ENCODE measurements around the gene ADRM1. TPM values are rescaled to one million over a fixed set of nuclear protein-coding genes. Genes with fewer than 3 reads are reported as not detected.

Gene ADRM1
- total and polyA plus RNA-seq, 10 donors, result 60.5 to 112 (median 79.2) TPM

GRCh38 chr20:62305149-62305764 is 2.5 kb downstream of the ADRM1 start:
- Histone ChIP-seq H3K27ac (peak overlapping the region in 2 of 8 donors; percentile 55 to 94), H3K4me3 (peak overlapping the region in 2 of 8 donors; percentile 99 to 100), H3K27me3 (replicated peaks in 1 of 7) (no peaks in the 10 kb centered on the region), H3K36me3 (peaks cover 4 to 65% (median 55%) of the 10 kb centered on the region in 6 donors), H3K4me1 (peaks cover 23 to 81% (median 53%) of the 10 kb centered on the region in 6 donors), H3K9me3 (no peaks in the 10 kb centered on the region)
- 78 to 86% (median 83%) methylated on average over 18 of the region's 18 CpGs for WGBS, 5 donors
- no peak for TF ChIP-seq POLR2AphosphoS5 (IDR thresholded peaks at IDR 0.05)
- no peak for TF ChIP-seq POLR2A (IDR thresholded peaks at IDR 0.05)
- TF ChIP-seq CTCF (IDR thresholded peaks at IDR 0.05 in 8 of 11, conservative IDR thresholded peaks at IDR 0.05 in 3 of 11), result no peak
- no peak for DNase-seq
- intact Hi-C loops (cut with DNase I; ENCODE audit: low total_unique reads), result no loop called here

- intact Hi-C loops (cut with DNase I; ENCODE audit: low total_unique reads), result no loop called here
- H3K9me3 ChIP-seq, result no peaks in the 10 kb centered on the region
- peaks cover 4 to 71% (median 56%) of the 10 kb centered on the region in 6 donors for H3K36me3 ChIP-seq
- no peak for DNase-seq
- no peaks in the 10 kb centered on the region for H3K27me3 ChIP-seq (replicated peaks in 1 of 7)
- peak overlapping the region in 2 of 8 donors; percentile 12 to 55 for H3K27ac ChIP-seq
- 79 to 90% (median 83%) methylated on average over 25 to 33 of the region's 33 CpGs for WGBS, 5 donors
- peak overlapping the region in 1 of 8 donors; percentile 99 for H3K4me3 ChIP-seq
- TF ChIP-seq POLR2AphosphoS5 (IDR thresholded peaks at IDR 0.05) (peak in 2 of 3 donors; percentile 38 to 49), CTCF (IDR thresholded peaks at IDR 0.05 in 8 of 11, conservative IDR thresholded peaks at IDR 0.05 in 3 of 11) (no peak)
- peaks cover 23 to 81% (median 53%) of the 10 kb centered on the region in 6 donors for H3K4me1 ChIP-seq
These were observed 3.1 kb downstream of the ADRM1 start for GRCh38 chr20:62305765-62306413.

GRCh38 chr20:62306414-62307187 is 3.8 kb downstream of the ADRM1 start:
- TF ChIP-seq POLR2A (IDR thresholded peaks at IDR 0.05) (no peak), POLR2AphosphoS5 (IDR thresholded peaks at IDR 0.05) (peak in 1 of 3 donors; percentile 57)
- intact Hi-C loops (cut with DNase I; ENCODE audit: low total_unique reads), result no loop called here
- 85 to 96% (median 92%) methylated on average over 17 to 27 of the region's 27 CpGs for WGBS, 5 donors
- no peak overlapping the region for H3K4me3 ChIP-seq
- DNase-seq, result no peak
- peaks cover 23 to 81% (median 49%) of the 10 kb centered on the region in 6 donors for H3K4me1 ChIP-seq
- H3K27ac ChIP-seq, result peak overlapping the region in 3 of 8 donors; percentile 22 to 55 (median 27)
- no peaks in the 10 kb centered on the region for H3K27me3 ChIP-seq (replicated peaks in 1 of 7)
- H3K9me3 ChIP-seq, result no peaks in the 10 kb centered on the region
- peaks cover 4 to 78% (median 56%) of the 10 kb centered on the region in 6 donors for H3K36me3 ChIP-seq

- no peaks in the 10 kb centered on the region for H3K9me3 ChIP-seq
- intact Hi-C loops (cut with DNase I; ENCODE audit: low total_unique reads), result no loop called here
- TF ChIP-seq POLR2AphosphoS5 (IDR thresholded peaks at IDR 0.05) (peak; percentile 36 to 75 (median 55)), CTCF (IDR thresholded peaks at IDR 0.05 in 8 of 11, conservative IDR thresholded peaks at IDR 0.05 in 3 of 11) (peak in 2 of 11 experiments; percentile 27 to 44), POLR2A (IDR thresholded peaks at IDR 0.05) (no peak)
- no peak for DNase-seq
- H3K4me1 ChIP-seq, result peaks cover 23 to 79% (median 45%) of the 10 kb centered on the region in 6 donors
- no peak overlapping the region for H3K4me3 ChIP-seq
- H3K27me3 ChIP-seq (replicated peaks in 1 of 7), result no peaks in the 10 kb centered on the region
- peaks cover 4 to 87% (median 64%) of the 10 kb centered on the region in 6 donors for H3K36me3 ChIP-seq
- 78 to 87% (median 85%) methylated on average over 24 to 42 of the region's 42 CpGs for WGBS, 5 donors
- peak overlapping the region in 4 of 8 donors; percentile 22 to 55 (median 32) for H3K27ac ChIP-seq
These were observed 4.7 kb downstream of the ADRM1 start for GRCh38 chr20:62307226-62308101.

Measured in spleen (tissue), 11 donors.